ENCODE data around the gene FOXL2NB.
"Not testable (repeated sequence)": the region's sequence is repeated elsewhere in the genome, so short reads cannot be mapped to it uniquely, and the experiment has no call there.

- not testable (repeated sequence) for TF ChIP-seq CTCF, EP300, POLR2A (IDR thresholded peaks at IDR 0.05)
Measured at GRCh38 chr3:138922400-138922799, 24.6 kb upstream of the FOXL2NB start.

Data from upper lobe of left lung (tissue), 4 donors.